Cardiac muscle cell (in vitro differentiated cells and primary cell): ENCODE measurements around the gene TMEM220. TPM values are rescaled to one million over a fixed set of nuclear protein-coding genes. Genes with fewer than 3 reads are reported as not detected.

Experiments
- DNase-seq, 2 donors: peaks; one replicate each; pipeline versions ENCODE4 v3.0.0 to v3.0.0-alpha.2; 2010 to 2017; ENCODE audit warnings: low read depth in 1 of 2, low spot score in 1 of 2
- H3K27ac ChIP-seq: fragments of 200-600 bp; sonication (generic); 2 replicates; pipeline ENCODE4 v1.5.1; 2016
- H3K27me3 ChIP-seq: fragments of 200-600 bp; sonication (generic); 2 replicates; pipeline ENCODE4 v1.6.0; 2016; ENCODE audit warnings: control low read depth
- H3K36me3 ChIP-seq: fragments of 200-600 bp; sonication (generic); 2 replicates; pipeline ENCODE4 v1.5.1; 2016; ENCODE audit warnings: control low read depth
- H3K4me1 ChIP-seq: fragments of 200-600 bp; sonication (generic); 2 replicates; pipeline ENCODE4 v1.8.1; 2017; ENCODE audit warnings: low read depth, mild to moderate bottlenecking, mixed run types
- H3K4me3 ChIP-seq: fragments of 200-600 bp; sonication (generic); 2 replicates; pipeline ENCODE4 v1.5.1; 2016; ENCODE audit warnings: mild to moderate bottlenecking
- H3K9me3 ChIP-seq: fragments of 200-600 bp; sonication (generic); 2 replicates; pipeline ENCODE4 v1.5.1; 2017; ENCODE audit warnings: low read depth, mild to moderate bottlenecking, control low read depth
- polyA plus RNA-seq: library from polyadenylated mRNA; unstranded; fragments of >200 nt; fragmentation: Nextera tagmentation; extraction: Ambion mirVana; gene quantifications from 2 replicates; pipeline ENCODE4 v1.2.1, GENCODE V29; 2016
- total RNA-seq: library from RNA; depleted of rRNA; stranded (reverse); fragments of >200 nt; gene quantifications from 2 replicates; pipeline ENCODE4 v1.2.3, GENCODE V29; 2016
- TF ChIP-seq, protein P1 (sequence below): IDR thresholded peaks from 2 replicates; pipeline ENCODE4 v1.5.1; 2012; ENCODE audit warnings: low read depth, mild to moderate bottlenecking, low read length

The TMEM220 gene
- total and polyA plus RNA-seq, 2 experiments from 2014 or later: 0.15 to 2.8 TPM

DNA sequence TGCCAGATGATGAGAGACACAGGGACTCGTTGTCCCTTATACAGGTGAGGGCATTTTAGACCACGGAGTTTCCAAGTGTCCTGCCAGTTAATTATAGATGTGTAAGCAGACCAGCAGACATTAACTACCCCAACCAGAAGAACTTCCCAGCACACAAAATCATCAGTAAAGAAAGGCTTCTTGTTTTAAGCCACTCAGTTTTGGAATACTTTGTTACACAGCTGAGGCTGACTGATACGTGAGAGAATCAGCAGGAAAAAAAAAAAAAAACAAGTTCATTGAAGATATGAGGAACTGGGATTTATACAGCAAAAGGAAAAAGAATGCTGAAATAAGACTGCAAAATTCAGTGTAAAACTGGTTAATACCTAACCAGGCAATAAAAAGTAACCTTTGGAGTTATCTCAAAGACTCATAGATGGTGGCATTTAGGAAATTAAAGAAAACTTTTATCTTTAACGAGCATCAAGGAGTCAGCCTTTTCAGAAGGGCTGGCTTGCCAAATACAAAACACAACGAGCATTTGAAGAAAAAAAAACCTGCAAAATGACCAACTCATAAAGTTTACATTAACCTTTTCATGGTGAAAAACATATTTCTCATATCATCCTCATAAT, 46.0 kb upstream of the TMEM220 start:
- no peaks in the 10 kb centered on the region for H3K27me3 ChIP-seq
- H3K36me3 ChIP-seq: no peaks in the 10 kb centered on the region
- no peak for DNase-seq
- peaks cover 9% of the 10 kb centered on the region for H3K4me1 ChIP-seq
- no peaks in the 10 kb centered on the region for H3K9me3 ChIP-seq
- H3K27ac ChIP-seq: no peak overlapping the region
- no peak overlapping the region for H3K4me3 ChIP-seq
- TF ChIP-seq, protein P1, sequence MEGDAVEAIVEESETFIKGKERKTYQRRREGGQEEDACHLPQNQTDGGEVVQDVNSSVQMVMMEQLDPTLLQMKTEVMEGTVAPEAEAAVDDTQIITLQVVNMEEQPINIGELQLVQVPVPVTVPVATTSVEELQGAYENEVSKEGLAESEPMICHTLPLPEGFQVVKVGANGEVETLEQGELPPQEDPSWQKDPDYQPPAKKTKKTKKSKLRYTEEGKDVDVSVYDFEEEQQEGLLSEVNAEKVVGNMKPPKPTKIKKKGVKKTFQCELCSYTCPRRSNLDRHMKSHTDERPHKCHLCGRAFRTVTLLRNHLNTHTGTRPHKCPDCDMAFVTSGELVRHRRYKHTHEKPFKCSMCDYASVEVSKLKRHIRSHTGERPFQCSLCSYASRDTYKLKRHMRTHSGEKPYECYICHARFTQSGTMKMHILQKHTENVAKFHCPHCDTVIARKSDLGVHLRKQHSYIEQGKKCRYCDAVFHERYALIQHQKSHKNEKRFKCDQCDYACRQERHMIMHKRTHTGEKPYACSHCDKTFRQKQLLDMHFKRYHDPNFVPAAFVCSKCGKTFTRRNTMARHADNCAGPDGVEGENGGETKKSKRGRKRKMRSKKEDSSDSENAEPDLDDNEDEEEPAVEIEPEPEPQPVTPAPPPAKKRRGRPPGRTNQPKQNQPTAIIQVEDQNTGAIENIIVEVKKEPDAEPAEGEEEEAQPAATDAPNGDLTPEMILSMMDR: no peak

DNA sequence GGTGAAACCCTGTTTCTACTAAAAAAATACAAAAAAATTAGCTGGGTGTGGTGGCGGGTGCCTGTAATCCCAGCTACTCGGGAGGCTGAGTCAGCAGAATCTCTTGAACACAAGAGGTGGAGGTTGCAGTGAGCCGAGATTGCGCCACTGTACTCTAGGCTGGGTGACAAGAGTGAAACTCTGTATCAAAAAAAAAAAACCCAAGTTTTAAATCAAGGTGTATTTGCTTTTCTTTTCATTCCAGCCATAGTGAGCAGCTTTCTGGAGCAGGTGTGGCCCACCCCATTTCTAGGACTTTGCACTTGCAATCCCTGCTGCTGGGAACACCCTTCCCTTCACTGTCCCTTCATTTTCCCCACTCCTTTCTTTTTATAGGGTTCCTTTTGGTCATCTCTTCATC, 45.2 kb upstream of the TMEM220 start:
- H3K36me3 ChIP-seq: no peaks in the 10 kb centered on the region
- no peak for DNase-seq

DNA sequence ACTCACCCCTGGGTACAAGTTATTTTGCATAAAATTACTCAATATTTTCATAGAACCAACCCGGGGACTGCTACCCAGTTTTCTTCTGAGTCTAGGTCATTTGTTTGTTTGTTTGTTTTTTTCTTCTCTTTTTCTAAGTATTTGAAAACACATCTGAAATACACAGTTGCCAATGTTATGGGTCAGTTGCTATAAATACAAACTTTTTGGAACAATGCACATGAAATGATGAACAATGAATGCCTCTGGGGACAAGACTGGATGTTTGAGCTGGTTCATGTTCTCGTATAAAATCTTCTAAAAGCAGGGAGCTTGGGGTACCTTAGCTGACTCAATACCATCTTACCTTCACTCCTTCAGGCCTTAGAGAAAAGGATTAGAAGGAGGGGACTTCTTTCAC, 43.6 kb upstream of the TMEM220 start:
- Histone ChIP-seq H3K36me3 (no peaks in the 10 kb centered on the region), H3K27me3 (no peaks in the 10 kb centered on the region), H3K4me3 (no peak overlapping the region), H3K4me1 (peaks cover 9% of the 10 kb centered on the region), H3K27ac (no peak overlapping the region), H3K9me3 (no peaks in the 10 kb centered on the region)
- no peak for DNase-seq
- TF ChIP-seq, protein P1: no peak

More for the DNA sequence above, 45.2 kb upstream of the TMEM220 start:
- Histone ChIP-seq H3K4me1 (peaks cover 9% of the 10 kb centered on the region), H3K4me3 (no peak overlapping the region), H3K27me3 (no peaks in the 10 kb centered on the region), H3K9me3 (no peaks in the 10 kb centered on the region), H3K27ac (no peak overlapping the region)
- TF ChIP-seq, protein P1: no peak

DNA sequence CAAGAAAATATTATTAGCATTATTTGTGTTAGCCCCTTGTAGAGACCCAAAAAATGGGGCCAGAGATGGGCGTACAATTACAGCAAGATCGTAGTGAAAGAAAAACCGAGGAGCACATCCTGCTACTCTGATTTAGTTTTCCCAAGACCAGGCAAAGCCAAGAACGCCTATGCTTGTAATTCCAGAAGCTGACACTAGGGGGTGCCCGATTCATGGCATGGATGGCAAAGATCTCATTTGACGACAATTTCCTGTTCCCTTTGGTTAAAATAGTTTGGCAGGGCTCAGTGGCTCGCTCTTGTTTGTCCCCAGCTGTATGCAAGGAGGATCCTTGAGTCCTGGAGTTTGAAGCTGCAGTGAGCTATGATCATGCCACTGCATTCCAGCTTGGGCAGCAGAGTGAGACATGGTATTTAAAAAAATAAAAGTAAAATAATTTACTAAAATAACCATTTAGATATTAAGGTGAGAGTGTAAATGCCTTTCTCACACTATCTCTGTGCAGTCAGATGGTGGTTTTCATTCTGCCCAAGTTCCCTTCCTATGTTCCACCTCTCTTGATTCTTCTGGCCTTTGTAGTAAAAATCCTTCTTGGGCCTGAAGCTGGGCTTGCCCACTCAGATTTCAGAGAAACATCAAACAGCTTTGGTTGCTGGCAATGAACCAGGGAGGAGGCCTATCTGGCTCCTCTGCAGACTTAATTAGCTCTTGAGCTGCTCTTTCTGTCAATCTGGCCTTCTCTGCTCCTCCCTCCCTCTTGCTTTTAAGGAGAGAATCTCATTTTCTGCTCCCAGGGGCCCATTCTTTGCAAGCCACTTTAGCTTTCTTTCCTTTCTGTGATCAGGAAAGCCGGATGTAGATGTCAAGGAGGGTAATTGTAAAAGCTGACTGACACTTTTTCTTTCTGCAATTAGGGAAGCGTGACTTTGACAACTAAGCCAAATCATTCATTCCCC, 42.9 kb upstream of the TMEM220 start:
- peak; percentile 4 to 52 for DNase-seq
- H3K27me3 ChIP-seq: no peaks in the 10 kb centered on the region
- no peaks in the 10 kb centered on the region for H3K36me3 ChIP-seq
- H3K9me3 ChIP-seq: no peaks in the 10 kb centered on the region
- H3K4me1 ChIP-seq: peaks cover 9% of the 10 kb centered on the region
- no peak overlapping the region for H3K4me3 ChIP-seq
- peak overlapping the region; percentile 32 for H3K27ac ChIP-seq
- TF ChIP-seq, protein P1: peak; percentile 62

DNA sequence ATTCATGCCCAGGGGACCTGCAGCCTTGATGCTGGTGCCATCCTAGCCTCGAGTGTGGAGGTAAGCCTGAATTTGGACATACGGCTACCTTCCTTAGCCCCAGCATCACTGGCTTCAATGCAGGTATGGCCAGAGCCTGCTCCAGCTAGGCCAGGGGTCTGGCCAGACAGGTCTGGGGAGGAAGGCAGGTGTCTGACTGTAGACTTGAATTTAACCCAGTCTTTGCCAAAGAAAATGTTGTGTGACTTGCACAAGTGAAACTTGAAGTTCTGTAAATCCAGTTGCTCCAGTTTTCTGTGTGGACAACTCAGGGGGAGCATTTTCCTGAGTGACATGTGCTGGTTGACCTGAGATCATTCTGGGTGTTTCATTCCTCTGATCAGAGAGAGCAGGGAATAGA, 41.3 kb upstream of the TMEM220 start:
- no peak overlapping the region for H3K4me3 ChIP-seq
- H3K9me3 ChIP-seq: no peaks in the 10 kb centered on the region
- H3K36me3 ChIP-seq: no peaks in the 10 kb centered on the region
- no peak for DNase-seq
- no peak overlapping the region for H3K27ac ChIP-seq
- H3K4me1 ChIP-seq: peaks cover 9% of the 10 kb centered on the region
- TF ChIP-seq, protein P1: no peak
- H3K27me3 ChIP-seq: no peaks in the 10 kb centered on the region
